Muscle layer of colon (tissue), 2 donors: Measurements from ENCODE around the gene CFAP221.

ENCODE experiments used
- H3K27ac ChIP-seq: one replicate; pipeline ENCODE4 v1.7.0; 2013; ENCODE audit warnings: low read depth, mild to moderate bottlenecking, low read length, moderate library complexity
- H3K27me3 ChIP-seq, 2 donors: one replicate each; pipeline ENCODE4 v1.7.0; 2013; ENCODE audit warnings: low read length in 2 of 2, mild to moderate bottlenecking in 2 of 2; ENCODE audit not compliant: insufficient read depth in 2 of 2, control insufficient read depth in 1 of 2
- H3K36me3 ChIP-seq: one replicate; pipeline ENCODE4 v1.7.0; 2013; ENCODE audit warnings: mild to moderate bottlenecking, low read length; ENCODE audit not compliant: insufficient read depth
- H3K4me1 ChIP-seq: one replicate; pipeline ENCODE4 v1.7.0; 2013; ENCODE audit warnings: mild to moderate bottlenecking, low read length; ENCODE audit not compliant: insufficient read depth
- H3K4me3 ChIP-seq, 2 donors: one replicate each; pipeline ENCODE4 v1.7.0; 2013; ENCODE audit warnings: low read length in 2 of 2, low read depth in 1 of 2, mild to moderate bottlenecking in 1 of 2, moderate library complexity in 1 of 2
- H3K9ac ChIP-seq: one replicate; pipeline ENCODE4 v1.7.0; 2013; ENCODE audit warnings: low read length
- H3K9me3 ChIP-seq: one replicate; pipeline ENCODE4 v1.7.0; 2013; ENCODE audit warnings: mild to moderate bottlenecking, low read length
- donor health status: abdominal sarcoma.
- donor health status: Adenocarcinoma of cecum.

The CFAP221 gene

GRCh38 chr2:119694470-119694844, 150.2 kb downstream of the CFAP221 start:
- Histone ChIP-seq H3K4me3 (no peak overlapping the region), H3K36me3 (no peaks in the 10 kb centered on the region), H3K9me3 (no peaks in the 10 kb centered on the region), H3K9ac (no peak overlapping the region), H3K27me3 (no peaks in the 10 kb centered on the region), H3K4me1 (peaks cover 16% of the 10 kb centered on the region), H3K27ac (no peak overlapping the region)

GRCh38 chr2:119694845-119695521, 150.7 kb downstream of the CFAP221 start:
- Histone ChIP-seq H3K4me1 (peaks cover 16% of the 10 kb centered on the region), H3K27me3 (no peaks in the 10 kb centered on the region), H3K9ac (no peak overlapping the region), H3K36me3 (no peaks in the 10 kb centered on the region), H3K27ac (no peak overlapping the region), H3K9me3 (no peaks in the 10 kb centered on the region), H3K4me3 (no peak overlapping the region)

- H3K36me3 ChIP-seq, result no peaks in the 10 kb centered on the region
- no peak overlapping the region for H3K4me3 ChIP-seq
- no peak overlapping the region for H3K27ac ChIP-seq
- H3K27me3 ChIP-seq, result no peaks in the 10 kb centered on the region
- H3K4me1 ChIP-seq, result peaks cover 16% of the 10 kb centered on the region
- H3K9ac ChIP-seq, result no peak overlapping the region
- H3K9me3 ChIP-seq, result no peaks in the 10 kb centered on the region
Observed at GRCh38 chr2:119696005-119696404, 151.8 kb downstream of the CFAP221 start.

- Histone ChIP-seq H3K4me3 (no peak overlapping the region), H3K4me1 (peaks cover 16% of the 10 kb centered on the region), H3K9me3 (no peaks in the 10 kb centered on the region), H3K27ac (no peak overlapping the region), H3K36me3 (no peaks in the 10 kb centered on the region), H3K9ac (no peak overlapping the region), H3K27me3 (no peaks in the 10 kb centered on the region)
Observed at GRCh38 chr2:119696494-119697030, 152.3 kb downstream of the CFAP221 start.

GRCh38 chr2:119697290-119698020, 153.2 kb downstream of the CFAP221 start:
- no peaks in the 10 kb centered on the region for H3K9me3 ChIP-seq
- peaks cover 16% of the 10 kb centered on the region for H3K4me1 ChIP-seq
- no peak overlapping the region for H3K9ac ChIP-seq
- H3K4me3 ChIP-seq, result no peak overlapping the region
- no peaks in the 10 kb centered on the region for H3K27me3 ChIP-seq
- no peaks in the 10 kb centered on the region for H3K36me3 ChIP-seq
- no peak overlapping the region for H3K27ac ChIP-seq

- Histone ChIP-seq H3K27ac (no peak overlapping the region), H3K9me3 (no peaks in the 10 kb centered on the region), H3K27me3 (no peaks in the 10 kb centered on the region), H3K4me3 (no peak overlapping the region), H3K4me1 (peaks cover 16% of the 10 kb centered on the region), H3K9ac (no peak overlapping the region), H3K36me3 (no peaks in the 10 kb centered on the region)
Observed at GRCh38 chr2:119698246-119698645, 154.0 kb downstream of the CFAP221 start.

- no peak overlapping the region for H3K27ac ChIP-seq
Observed at GRCh38 chr2:119699016-119699606, 154.9 kb downstream of the CFAP221 start.

GRCh38 chr2:119700866-119701265, 156.6 kb downstream of the CFAP221 start:
- H3K36me3 ChIP-seq, result no peaks in the 10 kb centered on the region
- H3K4me3 ChIP-seq, result no peak overlapping the region
- no peak overlapping the region for H3K9ac ChIP-seq
- peaks cover under 1% of the 10 kb centered on the region for H3K4me1 ChIP-seq
- no peaks in the 10 kb centered on the region for H3K27me3 ChIP-seq
- H3K27ac ChIP-seq, result no peak overlapping the region
- H3K9me3 ChIP-seq, result no peaks in the 10 kb centered on the region

More at GRCh38 chr2:119699016-119699606, 154.9 kb downstream of the CFAP221 start:
- no peaks in the 10 kb centered on the region for H3K27me3 ChIP-seq
- no peak overlapping the region for H3K4me3 ChIP-seq
- H3K9ac ChIP-seq, result no peak overlapping the region
- peaks cover 16% of the 10 kb centered on the region for H3K4me1 ChIP-seq
- H3K9me3 ChIP-seq, result no peaks in the 10 kb centered on the region
- no peaks in the 10 kb centered on the region for H3K36me3 ChIP-seq

GRCh38 chr2:119701352-119701751, 157.1 kb downstream of the CFAP221 start:
- Histone ChIP-seq H3K36me3 (no peaks in the 10 kb centered on the region), H3K27me3 (no peaks in the 10 kb centered on the region), H3K4me1 (no peaks in the 10 kb centered on the region), H3K9me3 (no peaks in the 10 kb centered on the region), H3K9ac (no peak overlapping the region), H3K27ac (no peak overlapping the region), H3K4me3 (no peak overlapping the region)

GRCh38 chr2:119702203-119702917, 158.1 kb downstream of the CFAP221 start:
- Histone ChIP-seq H3K27ac (no peak overlapping the region), H3K9ac (no peak overlapping the region), H3K9me3 (no peaks in the 10 kb centered on the region), H3K4me3 (no peak overlapping the region), H3K36me3 (no peaks in the 10 kb centered on the region), H3K4me1 (no peaks in the 10 kb centered on the region), H3K27me3 (no peaks in the 10 kb centered on the region)

GRCh38 chr2:119702918-119703401, 158.7 kb downstream of the CFAP221 start:
- no peaks in the 10 kb centered on the region for H3K36me3 ChIP-seq
- no peak overlapping the region for H3K4me3 ChIP-seq
- no peak overlapping the region for H3K27ac ChIP-seq
- H3K9ac ChIP-seq, result no peak overlapping the region
- H3K4me1 ChIP-seq, result no peaks in the 10 kb centered on the region
- no peaks in the 10 kb centered on the region for H3K9me3 ChIP-seq
- H3K27me3 ChIP-seq, result no peaks in the 10 kb centered on the region
